B cell (primary cell): ENCODE data around the gene CACNB2.

Source experiments
- CTCF ChIP-seq: fragments of 200-600 bp; IDR thresholded peaks from one replicate; pipeline ENCODE4 v1.8.0; 2022; ENCODE audit warnings: antibody characterized with exemption, mild to moderate bottlenecking
- EZH2 ChIP-seq: IDR thresholded peaks from 2 replicates; pipeline ENCODE4 v1.6.1; 2012; ENCODE audit warnings: borderline replicate concordance, low read depth, mild to moderate bottlenecking, moderate library complexity, low read length; ENCODE audit not compliant: insufficient read depth, poor library complexity, severe bottlenecking

- no peak for TF ChIP-seq CTCF
- TF ChIP-seq EZH2, result no peak
Measured at GRCh38 chr10:18157881-18158280, 17.7 kb downstream of the CACNB2 start.
